HuH-7 (cell line): Measurements from ENCODE around the gene OR13A1.
"Not testable (repeated sequence)": the region's sequence is repeated elsewhere in the genome, so short reads cannot be mapped to it uniquely, and the experiment has no call there.

Experiments
- DNase-seq: peaks from one replicate; pipeline ENCODE4 v3.0.0; 2011; ENCODE audit warnings: low spot score

The OR13A1 gene

GRCh38 chr10:45282061-45282460, 33.3 kb downstream of the OR13A1 start:
- no peak for DNase-seq

- DNase-seq, result no peak
These were observed 35.2 kb downstream of the OR13A1 start for GRCh38 chr10:45280113-45280760.

- DNase-seq, result no peak
These were observed 35.7 kb downstream of the OR13A1 start for GRCh38 chr10:45279682-45280081.

GRCh38 chr10:45278860-45279498, 36.4 kb downstream of the OR13A1 start:
- DNase-seq, result no peak

GRCh38 chr10:45276146-45276545, 39.3 kb downstream of the OR13A1 start:
- DNase-seq, result not testable (repeated sequence)

GRCh38 chr10:45274364-45274763, 41.0 kb downstream of the OR13A1 start:
- no peak for DNase-seq

GRCh38 chr10:45267777-45268176, 47.6 kb downstream of the OR13A1 start:
- DNase-seq, result not testable (repeated sequence)

GRCh38 chr10:45265996-45266395, 49.4 kb downstream of the OR13A1 start:
- DNase-seq, result no peak

- no peak for DNase-seq
These were observed 53.5 kb downstream of the OR13A1 start for GRCh38 chr10:45261946-45262345.

GRCh38 chr10:45261243-45261775, 54.1 kb downstream of the OR13A1 start:
- no peak for DNase-seq

- DNase-seq, result not testable (repeated sequence)
These were observed 54.8 kb downstream of the OR13A1 start for GRCh38 chr10:45260635-45261034.

GRCh38 chr10:45259786-45260495, 55.5 kb downstream of the OR13A1 start:
- DNase-seq, result not testable (repeated sequence)

- no peak for DNase-seq
These were observed 57.8 kb downstream of the OR13A1 start for GRCh38 chr10:45257600-45257999.

- no peak for DNase-seq
These were observed 59.2 kb downstream of the OR13A1 start for GRCh38 chr10:45256246-45256645.

GRCh38 chr10:45255706-45256105, 59.7 kb downstream of the OR13A1 start:
- no peak for DNase-seq

- DNase-seq, result no peak
These were observed 60.5 kb downstream of the OR13A1 start for GRCh38 chr10:45254892-45255291.

- DNase-seq, result no peak
These were observed 62.1 kb downstream of the OR13A1 start for GRCh38 chr10:45253183-45253914.
